HEK293 (cell line): ENCODE results near the gene HSPB6.

Source experiments
- GLIS1 ChIP-seq: fragments of 450-650 bp; formaldehyde crosslinking; IDR thresholded peaks from 2 replicates; pipeline ENCODE4 v1.5.1; 2016; ENCODE audit warnings: missing biosample characterization, missing genetic modification characterization
- HIC1 ChIP-seq: fragments of 450-650 bp; formaldehyde crosslinking; IDR thresholded peaks from 2 replicates; pipeline ENCODE4 v1.5.1; 2016; ENCODE audit warnings: missing biosample characterization, missing genetic modification characterization
- INSM2 ChIP-seq: fragments of 450-650 bp; formaldehyde crosslinking; IDR thresholded peaks from 2 replicates; pipeline ENCODE4 v1.5.1; 2016; ENCODE audit warnings: missing biosample characterization, missing genetic modification characterization
- SP7 ChIP-seq: fragments of 450-650 bp; formaldehyde crosslinking; IDR thresholded peaks from 2 replicates; pipeline ENCODE4 v1.5.1; 2016; ENCODE audit warnings: missing biosample characterization, missing genetic modification characterization
- ZBTB26 ChIP-seq: fragments of 450-650 bp; formaldehyde crosslinking; optimal IDR thresholded peaks from 2 replicates; pipeline ENCODE3; 2016; ENCODE audit warnings: missing biosample characterization, mild to moderate bottlenecking, missing genetic modification characterization
- ZBTB44 ChIP-seq: fragments of 450-650 bp; IDR thresholded peaks from 2 replicates; pipeline ENCODE4 v1.5.1; 2018; ENCODE audit warnings: missing biosample characterization, mild to moderate bottlenecking, missing genetic modification characterization
- ZFHX2 ChIP-seq: fragments of 450-650 bp; formaldehyde crosslinking; conservative IDR thresholded peaks from 2 replicates; pipeline ENCODE4 v1.5.1; 2016; ENCODE audit warnings: missing biosample characterization, missing genetic modification characterization
- ZNF16 ChIP-seq: fragments of 450-650 bp; formaldehyde crosslinking; IDR thresholded peaks from 2 replicates; pipeline ENCODE4 v1.5.1; 2016; ENCODE audit warnings: low read depth, missing biosample characterization, missing genetic modification characterization
- ZNF214 ChIP-seq: fragments of 450-650 bp; formaldehyde crosslinking; IDR thresholded peaks from 2 replicates; pipeline ENCODE4 v1.5.1; 2017; ENCODE audit warnings: missing biosample characterization, mild to moderate bottlenecking, missing genetic modification characterization, borderline replicate concordance
- ZNF280C ChIP-seq: fragments of 450-650 bp; formaldehyde crosslinking; IDR thresholded peaks from 2 replicates; pipeline ENCODE4 v1.5.1; 2016; ENCODE audit warnings: missing biosample characterization, missing genetic modification characterization
- ZNF280D ChIP-seq: fragments of 450-650 bp; formaldehyde crosslinking; IDR thresholded peaks from 2 replicates; pipeline ENCODE4 v1.5.1; 2016; ENCODE audit warnings: missing biosample characterization, missing genetic modification characterization
- ZNF518A ChIP-seq: fragments of 450-650 bp; formaldehyde crosslinking; conservative IDR thresholded peaks from 2 replicates; pipeline ENCODE4 v1.5.1; 2016; ENCODE audit warnings: low read depth, missing biosample characterization, missing genetic modification characterization
- ZNF600 ChIP-seq: fragments of 450-650 bp; formaldehyde crosslinking; IDR thresholded peaks from 2 replicates; pipeline ENCODE4 v1.5.1; 2016; ENCODE audit warnings: missing biosample characterization, missing genetic modification characterization
- ZNF692 ChIP-seq: fragments of 450-650 bp; formaldehyde crosslinking; IDR thresholded peaks from 2 replicates; pipeline ENCODE4 v1.5.1; 2016; ENCODE audit warnings: missing biosample characterization, missing genetic modification characterization
- ZSCAN30 ChIP-seq: fragments of 450-650 bp; IDR thresholded peaks from 2 replicates; pipeline ENCODE4 v1.5.1; 2018; ENCODE audit warnings: missing biosample characterization, mild to moderate bottlenecking, missing genetic modification characterization, moderate library complexity

The HSPB6 gene

GRCh38 chr19:35757749-35758608, 1.1 kb upstream of the HSPB6 start, which contains the start of gene PROSER3 (continued):
- TF ChIP-seq ZNF518A (tag by site-specific recombination) (peak; percentile 31; the same call in 1 of the 2 replicates), GLIS1 (tag by site-specific recombination) (peak; percentile 95), INSM2 (tag by site-specific recombination) (peak; percentile 55; the same call in 1 of the 2 replicates), ZBTB26 (tag by site-specific recombination) (peak; percentile 100), ZSCAN30 (tag by site-specific recombination) (peak; percentile 95), ZNF280C (tag by site-specific recombination) (no peak), ZNF280D (peak; percentile 37; the same call in 1 of the 2 replicates), HIC1 (tag by site-specific recombination) (peak; percentile 94), ZNF214 (tag by site-specific recombination) (no peak), ZNF600 (peak; percentile 100), ZFHX2 (tag by site-specific recombination) (peak; percentile 94), ZNF692 (peak; percentile 84), ZBTB44 (tag by site-specific recombination) (peak; percentile 68; the same call in 1 of the 2 replicates), SP7 (tag by site-specific recombination) (peak; percentile 83), ZNF16 (no peak)
